IMR-90 (cell line): ENCODE results near the gene IL4R. TPM values are rescaled to one million over a fixed set of nuclear protein-coding genes. Genes with fewer than 3 reads are reported as not detected.

Source experiments
- CEBPB ChIP-seq: IDR thresholded peaks from 2 replicates; pipeline ENCODE4 v1.6.1; 2012; ENCODE audit warnings: low read depth, low read length, improper control_type of control experiment
- FOS ChIP-seq: fragments of 150-350 bp; IDR thresholded peaks from 2 replicates; pipeline ENCODE4 v1.6.1; 2016; ENCODE audit warnings: low read depth, low read length
- NFE2L2 ChIP-seq: fragments of 150-350 bp; IDR thresholded peaks from 2 replicates; pipeline ENCODE4 v1.6.1; 2016; ENCODE audit warnings: low read depth, mild to moderate bottlenecking, low read length
- POLR2A ChIP-seq: IDR thresholded peaks from 2 replicates; pipeline ENCODE4 v1.6.1; 2012; ENCODE audit warnings: mild to moderate bottlenecking, low read depth, low read length
- polyA plus RNA-seq, 3 experiments: library from polyadenylated mRNA; depleted of rRNA; stranded (reverse); fragments of >200 nt; gene quantifications; 2 replicates each; pipeline ENCODE4 v1.2.3, GENCODE V29; 2012; ENCODE audit warnings: low replicate concordance in 1 of 3
- total RNA-seq: library from RNA; depleted of rRNA; stranded (reverse); fragments of >200 nt; gene quantifications from 2 replicates; pipeline ENCODE4 v1.2.3, GENCODE V29; 2012
- TF ChIP-seq, protein P1 (sequence below): fragments of 150-350 bp; IDR thresholded peaks from 2 replicates; pipeline ENCODE4 v1.6.1; 2016; ENCODE audit warnings: low read depth, mild to moderate bottlenecking, low read length, moderate library complexity, borderline replicate concordance
- TF ChIP-seq, protein P2 (sequence below): fragments of 150-350 bp; IDR thresholded peaks from 2 replicates; pipeline ENCODE4 v1.6.1; 2017; ENCODE audit warnings: mild to moderate bottlenecking, antibody characterized with exemption, low read length, low read depth

The IL4R gene
- total and polyA plus RNA-seq, 2 of the 4 experiments (the other 2 are of a cell fraction), result 6.3 to 18.7 TPM

DNA sequence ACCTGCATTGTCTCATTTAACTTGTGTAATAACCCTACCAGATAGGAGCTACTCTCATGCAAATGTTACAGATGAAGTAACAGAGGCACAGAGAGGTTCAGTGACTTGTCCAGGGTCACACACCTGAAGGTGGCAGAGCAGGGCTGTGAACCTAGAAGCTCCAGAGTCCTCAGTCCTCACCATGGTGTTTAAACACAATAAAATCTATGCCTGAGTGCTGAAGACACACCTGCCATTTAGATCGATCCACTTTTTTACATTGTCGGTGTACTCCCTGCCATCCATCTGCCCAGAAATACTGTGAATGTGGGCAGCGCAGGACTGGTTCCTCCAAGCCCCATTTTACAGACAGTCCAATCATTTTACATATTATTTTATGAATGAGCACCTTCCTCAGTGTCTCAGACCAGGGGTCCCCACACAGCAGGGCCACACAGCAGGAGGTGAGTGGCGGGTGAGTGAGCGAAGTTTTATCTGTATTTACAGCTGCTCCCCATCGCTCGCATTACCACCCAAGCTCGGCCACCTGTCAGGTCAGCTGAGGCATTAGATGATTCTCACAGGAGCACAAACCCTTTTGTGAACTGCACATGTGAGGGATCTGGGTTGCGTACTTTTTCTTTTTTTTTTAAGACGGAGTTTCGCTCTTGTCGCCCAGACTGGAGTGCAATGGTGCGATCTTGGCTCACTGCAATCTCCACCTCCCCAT, 5.6 kb downstream of the IL4R start (continued):
- TF ChIP-seq, protein P1, sequence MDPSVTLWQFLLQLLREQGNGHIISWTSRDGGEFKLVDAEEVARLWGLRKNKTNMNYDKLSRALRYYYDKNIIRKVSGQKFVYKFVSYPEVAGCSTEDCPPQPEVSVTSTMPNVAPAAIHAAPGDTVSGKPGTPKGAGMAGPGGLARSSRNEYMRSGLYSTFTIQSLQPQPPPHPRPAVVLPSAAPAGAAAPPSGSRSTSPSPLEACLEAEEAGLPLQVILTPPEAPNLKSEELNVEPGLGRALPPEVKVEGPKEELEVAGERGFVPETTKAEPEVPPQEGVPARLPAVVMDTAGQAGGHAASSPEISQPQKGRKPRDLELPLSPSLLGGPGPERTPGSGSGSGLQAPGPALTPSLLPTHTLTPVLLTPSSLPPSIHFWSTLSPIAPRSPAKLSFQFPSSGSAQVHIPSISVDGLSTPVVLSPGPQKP, result no peak
- no peak for TF ChIP-seq FOS
- TF ChIP-seq, protein P2, sequence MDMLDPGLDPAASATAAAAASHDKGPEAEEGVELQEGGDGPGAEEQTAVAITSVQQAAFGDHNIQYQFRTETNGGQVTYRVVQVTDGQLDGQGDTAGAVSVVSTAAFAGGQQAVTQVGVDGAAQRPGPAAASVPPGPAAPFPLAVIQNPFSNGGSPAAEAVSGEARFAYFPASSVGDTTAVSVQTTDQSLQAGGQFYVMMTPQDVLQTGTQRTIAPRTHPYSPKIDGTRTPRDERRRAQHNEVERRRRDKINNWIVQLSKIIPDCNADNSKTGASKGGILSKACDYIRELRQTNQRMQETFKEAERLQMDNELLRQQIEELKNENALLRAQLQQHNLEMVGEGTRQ, result no peak
- TF ChIP-seq POLR2A, result no peak
- no peak for TF ChIP-seq CEBPB
- TF ChIP-seq NFE2L2, result no peak
